Tibial nerve (tissue), 4 donors: Measurements from ENCODE around the gene COL19A1.

Experiments used
- CTCF ChIP-seq, 5 experiments: fragments of 200-600 bp in 3 of 5; fragments of 450-650 bp in 2 of 5; sonication (generic) in 3 of 5; IDR thresholded peaks; one replicate each; pipeline ENCODE4 v1.5.1; 2016 to 2019; ENCODE audit warnings: antibody characterized with exemption in 5 of 5, mild to moderate bottlenecking in 3 of 5, moderate library complexity in 2 of 5
- EP300 ChIP-seq, 2 donors: sonication (generic); formaldehyde crosslinking; IDR thresholded peaks; one replicate each; pipeline ENCODE4 v1.6.1; 2017; ENCODE audit warnings: antibody characterized with exemption in 2 of 2, mild to moderate bottlenecking in 1 of 2
- POLR2A ChIP-seq, 2 donors: fragments of 450-650 bp; IDR thresholded peaks; one replicate each; pipeline ENCODE4 v1.6.1; 2017; ENCODE audit warnings: antibody characterized with exemption in 2 of 2, mild to moderate bottlenecking in 2 of 2, moderate library complexity in 2 of 2

- TF ChIP-seq CTCF (IDR thresholded peaks at IDR 0.05) (no peak), EP300 (IDR thresholded peaks at IDR 0.05) (no peak), POLR2A (IDR thresholded peaks at IDR 0.05) (no peak)
These were observed 258.1 kb downstream of the COL19A1 start for GRCh38 chr6:70124443-70124842.
